DOHH2 (cell line): ENCODE data around the gene TAPBPL.
"Not testable (repeated sequence)": the region's sequence is repeated elsewhere in the genome, so short reads cannot be mapped to it uniquely, and the experiment has no call there.

Experiments used
- H3F3A ChIP-seq: fragments of 200-600 bp; sonication (generic), shearing (Covaris generic); 2 replicates; pipeline ENCODE4 v1.6.0; 2016; ENCODE audit warnings: antibody characterized with exemption, mild to moderate bottlenecking; ENCODE audit not compliant: control insufficient read depth, insufficient read depth
- H3K27ac ChIP-seq: fragments of 200-600 bp; sonication (generic); 2 replicates; pipeline ENCODE4 v1.5.1; 2014; ENCODE audit warnings: low read depth, mild to moderate bottlenecking, low read length, moderate library complexity
- H3K27me3 ChIP-seq: fragments of 200-600 bp; sonication (generic); 2 replicates; pipeline ENCODE4 v1.6.1; 2014; ENCODE audit warnings: mild to moderate bottlenecking, low read length, mixed read lengths; ENCODE audit not compliant: control insufficient read depth
- H3K36me3 ChIP-seq: fragments of 200-600 bp; sonication (generic); 2 replicates; pipeline ENCODE4 v1.6.1; 2014; ENCODE audit warnings: mild to moderate bottlenecking, low read length, moderate library complexity, mixed read lengths; ENCODE audit not compliant: control insufficient read depth
- H3K4me1 ChIP-seq: fragments of 200-600 bp; sonication (generic); 2 replicates; pipeline ENCODE4 v1.6.1; 2014; ENCODE audit warnings: mild to moderate bottlenecking, low read length, mixed read lengths; ENCODE audit not compliant: control insufficient read depth
- H3K4me2 ChIP-seq: fragments of 200-600 bp; sonication (generic); 2 replicates; pipeline ENCODE4 v1.6.0; 2014; ENCODE audit warnings: mild to moderate bottlenecking, low read length, moderate library complexity
- H3K4me3 ChIP-seq: fragments of 200-600 bp; sonication (generic); 2 replicates; pipeline ENCODE4 v1.5.1; 2014; ENCODE audit warnings: mild to moderate bottlenecking, low read length, mixed read lengths
- H3K79me2 ChIP-seq: fragments of 200-600 bp; sonication (generic); 2 replicates; pipeline ENCODE4 v1.6.1; 2014; ENCODE audit warnings: mild to moderate bottlenecking, low read length, mixed read lengths; ENCODE audit not compliant: control insufficient read depth
- H3K9me2 ChIP-seq: fragments of 200-600 bp; sonication (generic); replicated peaks from 2 replicates; pipeline ENCODE4 v1.6.1; 2014; ENCODE audit warnings: mild to moderate bottlenecking, low read length, mixed read lengths; ENCODE audit not compliant: control insufficient read depth
- H3K9me3 ChIP-seq: fragments of 200-600 bp; sonication (generic); 2 replicates; pipeline ENCODE4 v1.6.1; 2014; ENCODE audit warnings: antibody characterized with exemption, low read length, mixed read lengths; ENCODE audit not compliant: control insufficient read depth, insufficient read depth
- H4K20me1 ChIP-seq: fragments of 200-600 bp; sonication (generic); 2 replicates; pipeline ENCODE4 v1.6.0; 2014; ENCODE audit warnings: low read depth, mild to moderate bottlenecking, antibody characterized with exemption, low read length, moderate library complexity; ENCODE audit not compliant: control insufficient read depth, insufficient read depth
- EZH2phosphoT487 ChIP-seq: fragments of 200-600 bp; sonication (generic); IDR thresholded peaks from 2 replicates; pipeline ENCODE4 v1.6.1; 2017; ENCODE audit warnings: borderline replicate concordance, mild to moderate bottlenecking, antibody characterized with exemption, low read length, moderate library complexity, mixed read lengths
- TF ChIP-seq, protein P1 (sequence below): fragments of 200-600 bp; sonication (generic); IDR thresholded peaks from one replicate; pipeline ENCODE4 v1.5.1; 2014; ENCODE audit warnings: antibody characterized with exemption, mild to moderate bottlenecking, low read depth, low read length; ENCODE audit not compliant: poor library complexity, severe bottlenecking

TAPBPL gene

GRCh38 chr12:6476489-6476888 is 24.6 kb downstream of the TAPBPL start:
- H3K36me3 ChIP-seq: no peaks in the 10 kb centered on the region
- peaks cover under 1% of the 10 kb centered on the region for H3K4me1 ChIP-seq
- no peak overlapping the region for H3K27ac ChIP-seq
- H3K4me2 ChIP-seq: no peak overlapping the region
- no peaks in the 10 kb centered on the region for H3K79me2 ChIP-seq
- no peak overlapping the region for H3K4me3 ChIP-seq
- H3F3A ChIP-seq: 0 out of 2 replicates have a peak, but pooled peaks cover under 1% of the 10 kb centered on the region
- H4K20me1 ChIP-seq: no peaks in the 10 kb centered on the region
- no peaks in the 10 kb centered on the region for H3K9me2 ChIP-seq
- H3K27me3 ChIP-seq: no peaks in the 10 kb centered on the region
- no peaks in the 10 kb centered on the region for H3K9me3 ChIP-seq
- no peak for TF ChIP-seq EZH2phosphoT487
- TF ChIP-seq, protein P1, sequence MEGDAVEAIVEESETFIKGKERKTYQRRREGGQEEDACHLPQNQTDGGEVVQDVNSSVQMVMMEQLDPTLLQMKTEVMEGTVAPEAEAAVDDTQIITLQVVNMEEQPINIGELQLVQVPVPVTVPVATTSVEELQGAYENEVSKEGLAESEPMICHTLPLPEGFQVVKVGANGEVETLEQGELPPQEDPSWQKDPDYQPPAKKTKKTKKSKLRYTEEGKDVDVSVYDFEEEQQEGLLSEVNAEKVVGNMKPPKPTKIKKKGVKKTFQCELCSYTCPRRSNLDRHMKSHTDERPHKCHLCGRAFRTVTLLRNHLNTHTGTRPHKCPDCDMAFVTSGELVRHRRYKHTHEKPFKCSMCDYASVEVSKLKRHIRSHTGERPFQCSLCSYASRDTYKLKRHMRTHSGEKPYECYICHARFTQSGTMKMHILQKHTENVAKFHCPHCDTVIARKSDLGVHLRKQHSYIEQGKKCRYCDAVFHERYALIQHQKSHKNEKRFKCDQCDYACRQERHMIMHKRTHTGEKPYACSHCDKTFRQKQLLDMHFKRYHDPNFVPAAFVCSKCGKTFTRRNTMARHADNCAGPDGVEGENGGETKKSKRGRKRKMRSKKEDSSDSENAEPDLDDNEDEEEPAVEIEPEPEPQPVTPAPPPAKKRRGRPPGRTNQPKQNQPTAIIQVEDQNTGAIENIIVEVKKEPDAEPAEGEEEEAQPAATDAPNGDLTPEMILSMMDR: no peak

GRCh38 chr12:6477601-6478377 is 25.9 kb downstream of the TAPBPL start:
- H3K36me3 ChIP-seq, H3K27me3 ChIP-seq, H3K4me2 ChIP-seq, H3K9me2 ChIP-seq, H3K9me3 ChIP-seq, H3K4me1 ChIP-seq, H4K20me1 ChIP-seq, H3K79me2 ChIP-seq, H3F3A ChIP-seq, H3K27ac ChIP-seq, H3K4me3 ChIP-seq: not testable (repeated sequence)

DNA sequence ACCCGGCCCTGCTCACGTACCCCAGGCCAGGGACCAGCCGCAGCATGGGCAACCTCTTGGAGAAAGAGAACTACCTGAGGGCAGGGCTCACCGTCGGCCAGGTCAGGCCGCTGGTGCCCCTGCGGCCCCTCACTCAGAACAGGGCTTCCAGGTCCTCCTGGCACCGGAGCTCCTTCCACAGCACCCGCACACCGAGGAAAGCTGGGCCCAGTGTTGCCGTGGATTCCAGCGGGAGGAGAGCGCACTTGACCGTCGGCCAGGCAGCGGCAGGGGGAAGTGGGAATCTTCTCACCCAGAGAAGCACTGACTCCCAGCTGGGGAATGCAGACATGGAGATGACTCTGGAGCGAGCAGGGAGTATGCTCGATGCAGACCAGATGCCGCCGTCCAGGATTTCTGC is 26.6 kb downstream of the TAPBPL start:
- Histone ChIP-seq H3K27ac (no peak overlapping the region), H3K36me3 (no peaks in the 10 kb centered on the region), H3K79me2 (no peaks in the 10 kb centered on the region), H3K9me3 (no peaks in the 10 kb centered on the region), H4K20me1 (no peaks in the 10 kb centered on the region), H3K4me3 (no peak overlapping the region), H3K4me2 (no peak overlapping the region), H3K9me2 (no peaks in the 10 kb centered on the region), H3K27me3 (no peaks in the 10 kb centered on the region), H3K4me1 (no peaks in the 10 kb centered on the region), H3F3A (no peaks in the 10 kb centered on the region)
- TF ChIP-seq, protein P1: no peak
- no peak for TF ChIP-seq EZH2phosphoT487

DNA sequence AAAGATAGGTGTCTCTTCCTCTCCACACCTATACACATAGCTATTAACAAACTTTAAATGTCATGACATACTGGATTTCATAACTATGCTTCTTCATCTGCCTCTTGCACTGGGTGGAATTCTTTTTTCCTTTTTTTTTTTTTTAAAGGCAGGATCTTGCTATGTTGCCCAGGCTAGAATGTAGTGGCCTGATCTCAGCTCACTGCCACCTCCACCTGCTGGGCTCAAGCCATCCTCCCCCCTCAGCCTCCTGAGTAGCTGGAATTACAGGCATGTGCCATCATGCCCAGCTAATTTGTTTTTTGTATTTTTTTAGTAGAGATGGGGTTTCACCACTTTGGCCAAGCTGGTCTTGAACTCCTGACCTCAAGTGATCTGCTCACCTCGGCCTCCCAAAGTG is 36.4 kb downstream of the TAPBPL start:
- H3K4me3 ChIP-seq: no peak overlapping the region

More for the DNA sequence above, 36.4 kb downstream of the TAPBPL start:
- H3K36me3 ChIP-seq: peaks cover 26% of the 10 kb centered on the region
- no peaks in the 10 kb centered on the region for H3K9me2 ChIP-seq
- H3K79me2 ChIP-seq: peaks cover 19% of the 10 kb centered on the region
- H4K20me1 ChIP-seq: no peaks in the 10 kb centered on the region
- no peak overlapping the region for H3K27ac ChIP-seq
- no peaks in the 10 kb centered on the region for H3K27me3 ChIP-seq
- H3K4me1 ChIP-seq: peaks cover 8% of the 10 kb centered on the region
- no peaks in the 10 kb centered on the region for H3K9me3 ChIP-seq
- no peak for TF ChIP-seq EZH2phosphoT487
- TF ChIP-seq, protein P1: no peak
- no peak overlapping the region for H3K4me2 ChIP-seq
- H3F3A ChIP-seq: peaks cover 10% of the 10 kb centered on the region
